Stimulated activated naive B cell treated with anti-CD40 and anti-IgM and Interleukin-4, amounts not matched to agents 10 μg/mL and 1 μg/mL and 100 μg/mL, for 72 hours (primary cell): ENCODE measurements around the gene SEC24D.

Experiments used
- ATAC-seq, 2 donors: fragments of 150-1000 bp; cut with Tn5 transposase; replicated peaks; 2 replicates each; pipeline ENCODE4 v1.10.0; 2021; ENCODE audit warnings: moderate library complexity in 1 of 2
- DNase-seq: peaks from one replicate; pipeline ENCODE4 v3.0.0; 2021
- H3K27ac Mint-ChIP-seq: one replicate; pipeline ENCODE4 v1.8.0; 2022; ENCODE audit warnings: mild to moderate bottlenecking, mixed read lengths
- H3K27me3 Mint-ChIP-seq, 2 donors: one replicate each; pipeline ENCODE4 v1.8.0; 2022; ENCODE audit warnings: mixed read lengths in 2 of 2
- H3K36me3 Mint-ChIP-seq, 2 donors: one replicate each; pipeline ENCODE4 v1.8.0; 2022; ENCODE audit warnings: mixed read lengths in 2 of 2, mild to moderate bottlenecking in 1 of 2
- H3K4me1 Mint-ChIP-seq, 2 donors: one replicate each; pipeline ENCODE4 v1.8.0; 2022; ENCODE audit warnings: mixed read lengths in 2 of 2, mild to moderate bottlenecking in 1 of 2
- H3K4me3 Mint-ChIP-seq, 2 donors: one replicate each; pipeline ENCODE4 v1.8.0; 2022; ENCODE audit warnings: mild to moderate bottlenecking in 2 of 2, mixed read lengths in 2 of 2, moderate library complexity in 1 of 2
- H3K9me3 Mint-ChIP-seq, 2 donors: one replicate each; pipeline ENCODE4 v1.8.0; 2022; ENCODE audit warnings: mixed read lengths in 2 of 2, mild to moderate bottlenecking in 1 of 2

The SEC24D gene

GRCh38 chr4:118858779-118859178, 22.9 kb upstream of the SEC24D start:
- no peak for ATAC-seq

GRCh38 chr4:118857760-118858159, 21.8 kb upstream of the SEC24D start:
- no peak overlapping the region for H3K4me3 Mint-ChIP-seq
- H3K27me3 Mint-ChIP-seq = peaks cover 0 to 2% of the 10 kb centered on the region in 2 donors
- ATAC-seq (no peak), DNase-seq (no peak)
- no peaks in the 10 kb centered on the region for H3K4me1 Mint-ChIP-seq
- no peaks in the 10 kb centered on the region for H3K36me3 Mint-ChIP-seq
- H3K9me3 Mint-ChIP-seq = no peaks in the 10 kb centered on the region
- H3K27ac Mint-ChIP-seq = no peak overlapping the region

More at GRCh38 chr4:118858779-118859178, 22.9 kb upstream of the SEC24D start:
- Mint-ChIP-seq H3K4me3 (no peak overlapping the region), H3K27ac (no peak overlapping the region), H3K9me3 (no peaks in the 10 kb centered on the region), H3K36me3 (no peaks in the 10 kb centered on the region), H3K27me3 (peaks cover 4 to 8% of the 10 kb centered on the region in 2 donors), H3K4me1 (no peaks in the 10 kb centered on the region)
- no peak for DNase-seq

- peaks cover 0 to 7% of the 10 kb centered on the region in 2 donors for H3K36me3 Mint-ChIP-seq
These were observed 14.7 kb upstream of the SEC24D start for GRCh38 chr4:118850488-118851173.

GRCh38 chr4:118849867-118850487, 14.1 kb upstream of the SEC24D start:
- H3K4me1 Mint-ChIP-seq = peaks cover 8 to 15% of the 10 kb centered on the region in 2 donors
- peaks cover 4 to 6% of the 10 kb centered on the region in 2 donors for H3K27me3 Mint-ChIP-seq
- peaks cover 0 to 7% of the 10 kb centered on the region in 2 donors for H3K36me3 Mint-ChIP-seq
- ATAC-seq (peak in 1 of 2 donors; percentile 29), DNase-seq (no peak)
- H3K9me3 Mint-ChIP-seq = no peaks in the 10 kb centered on the region
- H3K4me3 Mint-ChIP-seq = peak overlapping the region; percentile 84 to 94
- peak overlapping the region; percentile 93 for H3K27ac Mint-ChIP-seq

More at GRCh38 chr4:118850488-118851173, 14.7 kb upstream of the SEC24D start:
- peaks cover 4 to 6% of the 10 kb centered on the region in 2 donors for H3K27me3 Mint-ChIP-seq
- ATAC-seq (peak; percentile 83 to 89), DNase-seq (no peak)
- peaks cover 8 to 15% of the 10 kb centered on the region in 2 donors for H3K4me1 Mint-ChIP-seq
- H3K9me3 Mint-ChIP-seq = no peaks in the 10 kb centered on the region
- peak overlapping the region; percentile 84 to 94 for H3K4me3 Mint-ChIP-seq
- peak overlapping the region; percentile 93 for H3K27ac Mint-ChIP-seq

GRCh38 chr4:118848901-118849300, 13.0 kb upstream of the SEC24D start:
- Mint-ChIP-seq H3K9me3 (no peaks in the 10 kb centered on the region), H3K36me3 (peaks cover 0 to 7% of the 10 kb centered on the region in 2 donors), H3K27me3 (peaks cover 4 to 6% of the 10 kb centered on the region in 2 donors), H3K4me3 (no peak overlapping the region), H3K4me1 (peaks cover 8 to 15% of the 10 kb centered on the region in 2 donors), H3K27ac (no peak overlapping the region)
- no peak for DNase-seq
- ATAC-seq = no peak

- H3K27ac Mint-ChIP-seq = no peak overlapping the region
These were observed 12.3 kb upstream of the SEC24D start for GRCh38 chr4:118848242-118848641.

GRCh38 chr4:118846979-118847378, 11.1 kb upstream of the SEC24D start:
- ATAC-seq = no peak

More at GRCh38 chr4:118848242-118848641, 12.3 kb upstream of the SEC24D start:
- no peak for DNase-seq
- ATAC-seq = no peak
- H3K4me3 Mint-ChIP-seq = no peak overlapping the region
- H3K4me1 Mint-ChIP-seq = peaks cover 8 to 15% of the 10 kb centered on the region in 2 donors
- H3K27me3 Mint-ChIP-seq = peaks cover 6% of the 10 kb centered on the region in 2 donors
- H3K36me3 Mint-ChIP-seq = peaks cover 0 to 7% of the 10 kb centered on the region in 2 donors
- H3K9me3 Mint-ChIP-seq = no peaks in the 10 kb centered on the region

GRCh38 chr4:118845552-118846050, 9.7 kb upstream of the SEC24D start:
- H3K9me3 Mint-ChIP-seq = no peaks in the 10 kb centered on the region
- no peak overlapping the region for H3K4me3 Mint-ChIP-seq
- H3K27me3 Mint-ChIP-seq = peaks cover 6 to 7% of the 10 kb centered on the region in 2 donors

More at GRCh38 chr4:118846979-118847378, 11.1 kb upstream of the SEC24D start:
- DNase-seq = no peak
- Mint-ChIP-seq H3K4me3 (no peak overlapping the region), H3K36me3 (peaks cover 0 to 3% of the 10 kb centered on the region in 2 donors), H3K4me1 (peaks cover 8 to 15% of the 10 kb centered on the region in 2 donors), H3K27ac (no peak overlapping the region), H3K27me3 (peaks cover 6 to 7% of the 10 kb centered on the region in 2 donors), H3K9me3 (no peaks in the 10 kb centered on the region)

GRCh38 chr4:118843237-118843636, 7.3 kb upstream of the SEC24D start:
- peaks cover 6 to 14% of the 10 kb centered on the region in 2 donors for H3K27me3 Mint-ChIP-seq
- H3K9me3 Mint-ChIP-seq = no peaks in the 10 kb centered on the region
- H3K4me1 Mint-ChIP-seq = no peaks in the 10 kb centered on the region
- DNase-seq (no peak), ATAC-seq (no peak)
- H3K4me3 Mint-ChIP-seq = no peak overlapping the region
- H3K36me3 Mint-ChIP-seq = no peaks in the 10 kb centered on the region
- no peak overlapping the region for H3K27ac Mint-ChIP-seq

More at GRCh38 chr4:118845552-118846050, 9.7 kb upstream of the SEC24D start:
- H3K4me1 Mint-ChIP-seq = peaks cover 7% of the 10 kb centered on the region in 2 donors
- H3K27ac Mint-ChIP-seq = no peak overlapping the region
- H3K36me3 Mint-ChIP-seq = peaks cover 0 to 2% of the 10 kb centered on the region in 2 donors
- ATAC-seq (no peak), DNase-seq (no peak)

- DNase-seq (no peak), ATAC-seq (no peak)
- Mint-ChIP-seq H3K9me3 (no peaks in the 10 kb centered on the region), H3K4me1 (no peaks in the 10 kb centered on the region), H3K27me3 (peaks cover 0 to 10% of the 10 kb centered on the region in 2 donors), H3K4me3 (no peak overlapping the region), H3K27ac (no peak overlapping the region), H3K36me3 (no peaks in the 10 kb centered on the region)
These were observed 6.1 kb upstream of the SEC24D start for GRCh38 chr4:118842055-118842454.

GRCh38 chr4:118839221-118839927, 3.4 kb upstream of the SEC24D start:
- Mint-ChIP-seq H3K4me3 (no peak overlapping the region), H3K9me3 (no peaks in the 10 kb centered on the region), H3K27ac (no peak overlapping the region), H3K36me3 (peaks cover 3 to 4% of the 10 kb centered on the region in 2 donors), H3K27me3 (peaks cover 0 to 10% of the 10 kb centered on the region in 2 donors), H3K4me1 (peaks cover 6% of the 10 kb centered on the region in 2 donors)
- DNase-seq (no peak), ATAC-seq (no peak)

- DNase-seq (no peak), ATAC-seq (no peak)
- no peak overlapping the region for H3K27ac Mint-ChIP-seq
- H3K9me3 Mint-ChIP-seq = no peaks in the 10 kb centered on the region
- peaks cover 5 to 8% of the 10 kb centered on the region in 2 donors for H3K36me3 Mint-ChIP-seq
- H3K27me3 Mint-ChIP-seq = peaks cover 0 to 7% of the 10 kb centered on the region in 2 donors
- H3K4me3 Mint-ChIP-seq = no peak overlapping the region
- peaks cover 9 to 16% of the 10 kb centered on the region in 2 donors for H3K4me1 Mint-ChIP-seq
These were observed 1.2 kb upstream of the SEC24D start for GRCh38 chr4:118837121-118837507.

GRCh38 chr4:118836301-118837120, 585 bp upstream of the SEC24D start:
- peaks cover 7 to 14% of the 10 kb centered on the region in 2 donors for H3K36me3 Mint-ChIP-seq
- H3K4me3 Mint-ChIP-seq = peak overlapping the region; percentile 96 to 99
- H3K27ac Mint-ChIP-seq = peak overlapping the region; percentile 99
- peak; percentile 34 for DNase-seq
- no peaks in the 10 kb centered on the region for H3K9me3 Mint-ChIP-seq
- peak; percentile 71 to 72 for ATAC-seq
- H3K4me1 Mint-ChIP-seq = peaks cover 9 to 16% of the 10 kb centered on the region in 2 donors
- peaks cover 0 to 7% of the 10 kb centered on the region in 2 donors for H3K27me3 Mint-ChIP-seq
